GM19467 (cell line): ENCODE data around the gene VAC14.

Experiments used
- ATAC-seq: cut with Tn5 transposase; IDR thresholded peaks from one replicate; pipeline ENCODE4 v1.9.1; 2021; ENCODE audit warnings: mild to moderate bottlenecking, moderate library complexity; ENCODE audit not compliant: unreplicated experiment

Gene VAC14

DNA sequence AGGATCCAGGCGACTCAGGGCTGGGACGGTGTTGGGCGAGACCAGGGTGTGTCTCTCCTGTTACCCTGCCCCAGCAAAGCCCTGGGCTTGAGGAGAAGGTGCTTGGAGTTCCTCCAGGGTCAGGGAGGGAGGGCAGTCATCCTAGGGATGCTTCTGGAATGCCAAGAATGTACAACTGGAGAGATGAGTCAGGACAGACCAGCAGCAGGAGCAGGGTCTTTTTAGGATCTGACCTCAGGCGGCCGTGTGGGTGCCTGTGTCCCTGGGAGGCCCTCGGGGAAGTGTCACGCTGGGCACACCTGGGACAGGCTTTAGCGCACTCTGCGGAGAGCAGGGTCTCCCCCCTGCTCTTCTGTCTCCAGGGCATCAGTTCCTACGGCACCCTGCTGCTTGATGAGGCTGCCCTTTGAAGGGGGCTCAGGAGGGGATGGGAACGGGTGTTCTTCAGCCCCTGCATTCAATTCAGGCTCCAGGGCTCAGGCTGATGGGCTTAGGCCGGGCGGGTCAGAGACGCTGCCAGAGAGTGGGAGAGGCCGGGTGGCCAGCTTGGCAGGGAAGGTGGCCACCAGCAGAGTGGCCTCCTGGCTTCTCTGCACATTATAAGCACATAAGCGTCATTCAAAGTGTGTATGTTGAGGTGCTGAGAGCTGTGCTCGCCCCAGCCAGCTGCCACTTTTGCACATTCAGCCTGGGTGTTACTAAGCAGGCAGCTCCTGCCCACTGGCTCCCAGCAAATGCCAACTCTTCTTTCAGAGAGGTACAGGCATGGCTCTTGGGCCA lies 106.7 kb downstream of the VAC14 start:
- no peak for ATAC-seq

DNA sequence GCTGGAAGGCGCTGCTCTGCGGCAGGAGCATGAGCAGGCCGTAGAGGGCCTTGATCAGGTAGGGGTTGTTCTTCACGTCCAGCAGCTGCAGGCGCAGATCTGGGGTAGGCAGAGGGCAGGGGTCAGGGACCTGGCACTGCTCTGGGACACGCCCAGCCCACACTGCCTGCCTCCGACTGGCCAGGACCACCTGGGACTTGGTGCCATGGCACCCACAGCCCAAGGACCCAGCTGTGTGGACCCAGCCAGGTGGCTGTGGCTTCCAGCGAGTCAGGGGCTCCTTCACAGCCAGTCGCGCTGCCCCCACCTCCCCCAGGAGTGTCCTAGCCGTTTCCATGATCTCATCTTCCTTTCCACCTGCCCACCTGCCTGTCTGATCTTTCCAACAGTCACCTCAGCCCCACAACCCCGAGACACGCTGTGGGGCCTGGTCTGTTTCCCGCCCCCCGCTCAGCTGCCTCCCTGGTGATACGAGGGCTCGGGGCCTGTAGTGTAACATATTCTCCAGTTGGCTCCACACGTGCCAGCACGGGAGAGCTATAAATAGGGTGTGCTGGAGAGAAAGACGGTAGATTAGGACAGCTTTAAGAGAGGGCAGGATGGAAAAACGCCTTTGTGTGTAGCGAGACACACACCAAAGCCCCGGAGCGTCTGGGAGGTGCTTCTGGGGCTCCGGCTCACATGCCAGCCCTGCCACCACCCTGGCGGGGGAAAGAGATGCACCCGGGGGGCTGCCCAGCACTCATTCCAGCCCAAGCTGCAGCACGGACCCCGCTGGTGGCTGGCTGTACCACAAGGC lies 107.9 kb downstream of the VAC14 start:
- no peak for ATAC-seq

- ATAC-seq, result no peak
Measured at GRCh38 chr16:70692130-70692872, 108.7 kb downstream of the VAC14 start.

DNA sequence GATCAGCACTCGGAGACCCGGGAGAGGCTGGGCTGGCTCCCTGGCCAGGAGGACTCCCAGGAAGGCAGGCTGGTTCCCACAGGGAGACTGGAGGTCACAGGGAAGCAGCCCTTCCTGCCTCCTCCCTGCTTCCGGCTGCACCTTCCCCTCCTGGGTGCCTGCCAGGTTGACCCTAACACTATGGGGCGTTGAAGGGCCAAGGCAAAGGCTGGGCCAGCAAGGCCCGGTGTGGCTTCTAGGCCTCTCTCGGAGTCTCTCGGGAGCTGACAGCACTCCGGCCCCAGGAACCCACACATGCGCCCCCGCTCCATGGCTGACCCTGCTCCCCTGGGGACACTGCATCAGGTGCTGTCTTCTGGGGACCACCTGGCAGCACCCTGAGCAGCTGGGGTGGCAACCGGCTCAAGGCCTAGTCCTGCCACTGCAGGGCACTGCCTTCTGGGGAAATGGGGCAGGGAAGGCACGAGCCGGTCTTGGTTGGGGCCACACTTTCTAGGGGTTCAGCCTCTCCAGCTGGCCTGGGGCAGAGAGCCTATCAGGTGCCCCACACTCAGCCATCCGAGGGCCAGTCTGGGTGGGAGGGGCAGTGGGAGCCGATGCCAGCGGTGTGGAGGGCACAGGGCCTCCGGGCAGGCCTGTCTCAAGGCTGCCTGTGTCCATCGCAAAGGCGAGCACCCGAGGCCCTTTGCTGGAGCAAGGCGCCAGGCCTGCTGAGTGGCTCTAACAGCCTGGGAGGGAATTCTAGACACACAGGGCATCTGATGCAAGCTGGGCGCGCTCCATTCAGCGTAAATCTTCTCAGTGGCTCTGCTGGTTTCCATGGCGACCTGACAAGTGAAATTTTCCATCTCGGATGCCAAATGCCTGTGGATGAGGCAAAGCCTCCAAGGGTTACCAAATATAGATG lies 109.5 kb downstream of the VAC14 start:
- ATAC-seq, result no peak

DNA sequence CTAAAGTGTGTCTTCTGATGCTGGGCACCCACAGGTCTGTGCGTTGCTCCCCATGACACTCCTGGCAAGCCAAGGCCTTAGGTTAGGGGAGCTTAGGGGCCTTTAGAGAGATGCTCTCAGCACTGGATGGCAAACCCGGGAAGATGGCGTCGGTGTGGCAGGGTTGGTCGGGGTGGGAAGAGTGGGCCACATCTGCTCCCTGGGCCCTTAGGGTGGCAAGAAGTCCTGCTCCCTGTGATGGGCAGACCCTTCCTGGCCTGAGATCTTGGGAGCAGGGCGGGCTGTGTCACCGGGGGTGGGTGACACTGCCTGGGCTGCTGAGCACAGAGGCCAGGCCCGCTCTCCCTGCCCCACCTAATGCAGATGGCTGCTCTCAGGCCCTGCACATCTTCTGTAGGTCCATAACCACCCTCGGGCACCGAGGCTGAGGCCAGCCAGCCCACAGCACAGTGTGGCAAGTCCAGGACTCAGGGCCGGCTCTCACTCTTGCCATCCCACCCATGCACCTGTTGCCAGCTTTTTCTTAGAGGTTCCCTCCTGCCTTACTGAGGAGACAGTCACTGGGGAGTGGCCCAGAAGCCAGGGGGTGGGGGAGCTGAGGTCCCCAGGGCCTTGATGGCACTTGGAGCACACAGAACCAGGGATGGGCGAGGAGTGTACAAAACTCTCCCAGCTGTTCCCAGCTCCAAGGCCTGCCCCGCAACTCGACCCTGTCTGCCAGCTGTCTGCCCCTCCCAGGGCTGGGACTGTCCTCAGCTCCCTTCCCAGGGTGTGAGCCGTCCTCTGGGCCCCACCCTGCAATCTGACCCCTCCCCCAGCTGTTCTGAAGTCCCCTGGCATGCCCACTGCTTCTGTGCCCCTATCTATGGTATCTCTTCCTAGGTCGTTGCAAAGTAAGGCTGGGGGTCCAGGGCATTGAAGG lies 110.7 kb downstream of the VAC14 start:
- no peak for ATAC-seq

DNA sequence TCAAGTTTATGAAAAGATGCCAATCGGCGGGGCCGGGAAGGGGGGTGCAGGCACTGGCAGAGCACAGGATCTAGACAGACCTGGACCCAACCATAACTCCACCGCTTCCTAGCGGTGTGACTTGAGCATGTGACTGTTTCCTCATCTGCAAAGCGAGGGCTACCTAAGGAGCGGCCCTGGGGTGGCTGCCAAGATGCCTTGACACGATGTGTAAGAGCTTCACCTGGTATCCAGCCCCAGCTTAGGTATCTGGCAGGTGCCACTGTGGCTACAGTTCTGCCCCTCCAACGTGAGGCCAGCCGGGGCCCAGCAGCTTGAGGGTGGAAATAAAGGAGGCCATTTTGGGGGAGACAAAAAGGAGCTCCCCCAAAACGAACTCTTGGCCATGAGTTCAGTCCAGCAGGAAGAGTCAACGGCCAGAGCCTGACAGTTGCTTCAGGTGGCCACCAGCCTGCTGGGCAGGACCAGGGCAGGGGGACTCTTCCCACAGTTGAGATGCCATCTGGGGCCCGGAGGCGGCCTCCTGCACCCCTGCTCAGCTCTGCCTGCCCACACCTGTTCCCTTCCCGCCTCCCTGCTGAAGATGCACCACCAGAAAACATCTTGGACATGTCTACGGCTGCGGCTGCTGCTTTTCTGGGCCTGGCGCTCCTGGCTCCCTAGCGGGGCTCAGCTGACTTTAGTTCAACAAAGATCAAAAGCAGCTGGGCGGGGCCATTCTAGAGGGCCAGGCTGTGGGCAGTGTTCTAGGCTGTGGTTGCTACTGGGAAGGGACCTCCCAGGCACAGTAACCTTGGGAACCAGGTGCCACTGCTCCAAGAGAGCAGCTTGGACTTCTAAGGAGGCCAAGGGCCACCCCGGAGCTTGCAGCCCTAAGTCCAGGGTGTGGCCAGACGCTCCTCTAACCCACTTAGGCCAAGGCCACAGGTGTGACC lies 111.7 kb downstream of the VAC14 start:
- no peak for ATAC-seq

GRCh38 chr16:70688246-70688742 lies 112.7 kb downstream of the VAC14 start:
- no peak for ATAC-seq

GRCh38 chr16:70687671-70688245 lies 113.2 kb downstream of the VAC14 start:
- ATAC-seq, result no peak

DNA sequence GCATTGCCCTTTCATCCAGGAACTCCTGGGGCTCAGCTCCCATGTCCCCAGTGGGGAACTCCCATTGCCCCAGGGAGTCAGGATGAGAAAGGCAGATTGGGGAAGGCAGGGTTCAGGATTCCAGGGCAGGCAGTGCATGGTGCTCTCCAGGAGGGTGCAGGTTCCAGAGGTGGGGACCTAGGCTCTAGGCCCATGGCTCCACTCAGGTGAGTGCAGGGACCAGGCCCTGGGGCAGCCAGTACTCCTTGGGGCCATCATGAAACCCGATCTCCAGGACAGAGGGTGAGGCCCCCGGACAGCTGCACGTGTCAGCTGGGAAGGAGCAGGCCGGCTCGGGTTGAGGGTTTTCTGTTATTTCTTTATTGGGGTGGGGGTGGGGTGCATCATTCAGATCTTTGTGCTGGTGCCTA lies 113.9 kb downstream of the VAC14 start:
- ATAC-seq, result no peak

DNA sequence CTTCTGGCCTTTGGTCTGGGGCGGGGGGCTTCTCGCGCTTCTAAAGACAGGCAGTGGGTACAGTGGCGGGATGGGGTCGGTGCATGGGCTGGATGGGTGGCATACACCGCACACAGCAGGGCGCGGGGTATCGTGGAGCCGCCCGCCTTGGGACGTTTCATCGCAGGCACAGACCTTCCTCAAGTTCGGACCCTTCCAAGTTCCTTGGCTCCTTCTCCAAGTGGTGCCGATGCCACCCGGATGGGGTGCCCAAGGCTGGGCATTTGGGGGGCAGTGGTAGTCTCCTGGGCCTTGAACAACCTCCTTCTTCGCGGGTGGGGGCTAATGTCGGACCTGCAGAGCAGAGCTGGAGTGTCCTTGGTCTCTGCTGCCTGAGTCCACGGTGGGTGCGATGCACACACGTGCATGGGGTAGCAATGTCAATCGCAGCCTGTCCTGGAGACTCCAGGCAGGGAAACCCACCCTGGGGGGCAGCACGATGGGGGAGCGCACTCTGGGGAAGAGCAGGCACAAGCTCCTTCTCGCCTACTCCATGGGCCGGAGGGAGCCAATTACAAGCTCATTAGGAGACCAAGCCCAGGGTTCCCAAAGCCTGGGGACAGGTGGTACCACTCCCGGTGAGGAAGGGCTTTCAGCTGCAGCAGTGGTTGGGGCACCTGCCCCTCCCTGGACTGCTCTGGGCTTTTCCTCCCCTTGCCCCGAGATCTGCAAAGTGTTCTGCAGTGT lies 114.4 kb downstream of the VAC14 start:
- no peak for ATAC-seq

- ATAC-seq, result no peak
Measured at GRCh38 chr16:70685938-70686375, 115.0 kb downstream of the VAC14 start, which contains the start of gene MTSS2. Gene MTSS2, minus strand, starts transcription at chr16:70686053. Its CDS starts 262 bp downstream, at chr16:70685791.

- no peak for ATAC-seq
Measured at GRCh38 chr16:70685061-70685937, 115.7 kb downstream of the VAC14 start.

- no peak for ATAC-seq
Measured at GRCh38 chr16:70684146-70685060, 116.6 kb downstream of the VAC14 start.

- ATAC-seq, result no peak
Measured at GRCh38 chr16:70683146-70683944, 117.6 kb downstream of the VAC14 start.
